DMS79 treated with DMSO at 0.1 percent for 48 hours (cell line): ENCODE measurements around the gene RMI1.

ENCODE experiments used
- DNase-seq: peaks from one replicate; lab custom pipeline; 2025; lab: John Stamatoyannopoulos, UW

Gene RMI1

GRCh38 chr9:83969602-83970001 is 11.0 kb upstream of the RMI1 start:
- DNase-seq, result no peak

- DNase-seq, result no peak
Measured at GRCh38 chr9:83971485-83971884, 9.1 kb upstream of the RMI1 start.

- DNase-seq, result no peak
Measured at GRCh38 chr9:83972286-83972685, 8.3 kb upstream of the RMI1 start.

GRCh38 chr9:83975300-83975699 is 5.3 kb upstream of the RMI1 start:
- DNase-seq, result no peak

- DNase-seq, result no peak
Measured at GRCh38 chr9:83976372-83976771, 4.2 kb upstream of the RMI1 start.

GRCh38 chr9:83977196-83977595 is 3.4 kb upstream of the RMI1 start:
- DNase-seq, result no peak

GRCh38 chr9:83978992-83979811 is 1.4 kb upstream of the RMI1 start:
- peak; percentile 30 for DNase-seq

- peak; percentile 77 for DNase-seq
Measured at GRCh38 chr9:83979812-83980394, 702 bp upstream of the RMI1 start, which contains the start of gene HNRNPK. Gene HNRNPK (minus strand): TSS chr9:83980215. CDS start chr9:83978252, 1,963 bp downstream.

- DNase-seq, result peak; percentile 36
Measured at GRCh38 chr9:83981126-83981871, 694 bp downstream of the RMI1 start.

GRCh38 chr9:83986195-83986594 is 5.6 kb downstream of the RMI1 start:
- DNase-seq, result no peak

GRCh38 chr9:83986765-83987401 is 6.3 kb downstream of the RMI1 start:
- DNase-seq, result no peak

GRCh38 chr9:83987402-83987791 is 6.8 kb downstream of the RMI1 start:
- DNase-seq, result no peak

- DNase-seq, result no peak
Measured at GRCh38 chr9:83988411-83988810, 7.8 kb downstream of the RMI1 start.

GRCh38 chr9:83991355-83991754 is 10.8 kb downstream of the RMI1 start:
- DNase-seq, result no peak

GRCh38 chr9:83992407-83992806 is 11.8 kb downstream of the RMI1 start:
- no peak for DNase-seq

- no peak for DNase-seq
Measured at GRCh38 chr9:83992901-83993300, 12.3 kb downstream of the RMI1 start.

GRCh38 chr9:83996126-83996525 is 15.5 kb downstream of the RMI1 start:
- DNase-seq, result no peak

- no peak for DNase-seq
Measured at GRCh38 chr9:83999141-83999918, 18.7 kb downstream of the RMI1 start.

- no peak for DNase-seq
Measured at GRCh38 chr9:84000186-84000585, 19.6 kb downstream of the RMI1 start.

GRCh38 chr9:84001621-84002020 is 21.0 kb downstream of the RMI1 start:
- no peak for DNase-seq

GRCh38 chr9:84002344-84002743 is 21.7 kb downstream of the RMI1 start:
- DNase-seq, result no peak

- DNase-seq, result no peak
Measured at GRCh38 chr9:84003246-84003645, 22.6 kb downstream of the RMI1 start.
